GM21619 (cell line): ENCODE results near the gene CORO1A.
"Not testable (repeated sequence)": the region's sequence is repeated elsewhere in the genome, so short reads cannot be mapped to it uniquely, and the experiment has no call there.

Experiments
- ATAC-seq: cut with Tn5 transposase; IDR thresholded peaks from one replicate; pipeline ENCODE4 v1.9.1; 2021; ENCODE audit not compliant: unreplicated experiment

CORO1A gene

GRCh38 chr16:30199608-30200343 is 16.4 kb downstream of the CORO1A start:
- not testable (repeated sequence) for ATAC-seq

DNA sequence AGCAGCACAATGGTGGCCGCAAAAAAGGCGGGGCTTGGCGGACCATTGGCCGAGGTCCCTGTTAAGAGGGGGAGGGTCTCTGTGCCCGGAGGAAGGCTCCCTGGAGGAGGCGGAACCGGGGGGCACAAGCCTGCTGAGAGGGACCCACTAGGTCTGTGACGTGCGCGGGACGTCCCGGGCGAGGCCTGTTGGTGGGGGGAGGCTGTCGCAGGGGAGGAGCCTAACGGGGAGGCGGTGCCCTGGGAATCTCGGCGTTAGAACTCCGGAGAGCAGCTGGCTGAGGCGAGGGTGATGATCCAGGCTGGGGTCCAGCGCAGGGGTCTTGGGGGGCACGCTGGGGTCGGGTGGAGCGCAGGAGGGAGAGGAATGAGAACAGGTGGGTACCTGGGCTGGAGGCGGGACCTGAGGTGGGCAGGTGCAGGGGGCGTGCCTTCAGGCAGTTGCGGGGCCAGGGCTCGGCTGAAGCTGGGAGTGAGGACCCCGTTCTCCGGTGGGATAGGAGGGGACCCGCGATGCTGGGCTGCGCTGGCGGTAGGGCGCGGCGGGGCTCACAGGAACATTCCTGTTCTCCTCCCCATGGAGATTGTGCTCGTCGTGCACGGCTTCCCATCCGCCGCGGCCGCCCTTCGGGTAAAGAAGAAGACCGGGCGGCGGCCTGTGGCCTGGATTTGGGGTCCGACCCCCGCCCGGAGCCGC is 22.3 kb downstream of the CORO1A start:
- not testable (repeated sequence) for ATAC-seq

DNA sequence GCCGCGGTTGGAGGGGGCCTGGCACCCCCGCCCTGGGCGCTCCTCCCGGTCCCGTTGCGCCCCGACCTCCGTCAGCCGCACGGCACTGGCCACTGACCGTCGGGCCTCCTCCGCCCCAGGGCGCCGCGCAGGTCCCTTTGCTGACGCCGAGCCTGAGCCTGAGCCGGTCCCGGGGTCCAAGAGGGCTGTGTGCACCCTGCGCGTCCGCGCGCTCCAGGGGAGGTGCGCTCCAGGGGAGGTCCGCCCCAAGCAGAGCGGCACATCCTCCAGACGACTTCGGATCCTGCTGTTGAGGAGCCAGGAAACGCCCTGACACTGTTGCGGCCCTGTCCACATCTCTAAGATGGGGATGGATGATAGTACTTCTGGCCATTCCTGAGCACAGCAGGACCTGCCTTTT is 22.9 kb downstream of the CORO1A start:
- not testable (repeated sequence) for ATAC-seq

DNA sequence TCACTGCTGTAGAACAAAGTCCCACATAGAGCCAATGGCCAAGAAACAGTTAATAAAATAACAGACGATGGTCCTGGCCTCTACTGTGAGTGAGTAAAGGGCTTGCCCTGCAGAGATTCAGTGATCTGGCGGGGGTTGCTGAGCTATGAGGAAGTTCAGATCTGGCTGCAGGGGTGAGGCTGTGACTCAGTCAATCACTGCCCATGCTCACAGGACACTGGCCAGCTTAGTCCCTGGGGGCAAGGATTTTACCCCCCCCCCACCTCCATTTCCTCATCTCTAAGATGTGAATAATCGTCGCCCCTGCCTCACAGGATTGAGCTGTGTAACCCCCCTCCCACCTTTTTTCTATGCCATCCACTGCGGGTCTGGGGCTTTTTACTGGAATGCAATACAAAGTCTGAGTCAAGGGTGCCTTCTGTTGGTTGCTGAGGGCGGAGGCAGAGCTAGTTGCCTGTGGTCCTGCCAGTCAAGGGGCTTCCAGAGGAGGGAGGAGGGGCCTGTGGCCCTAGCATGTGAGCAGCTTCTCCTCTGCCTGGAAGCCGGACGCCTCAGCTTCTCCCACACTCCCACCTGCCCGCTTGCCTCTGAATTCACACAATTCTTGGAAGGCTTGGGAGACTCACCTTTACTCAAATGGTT is 23.8 kb downstream of the CORO1A start:
- ATAC-seq = not testable (repeated sequence)

- not testable (repeated sequence) for ATAC-seq
These were observed 25.6 kb downstream of the CORO1A start for GRCh38 chr16:30209032-30209431.

DNA sequence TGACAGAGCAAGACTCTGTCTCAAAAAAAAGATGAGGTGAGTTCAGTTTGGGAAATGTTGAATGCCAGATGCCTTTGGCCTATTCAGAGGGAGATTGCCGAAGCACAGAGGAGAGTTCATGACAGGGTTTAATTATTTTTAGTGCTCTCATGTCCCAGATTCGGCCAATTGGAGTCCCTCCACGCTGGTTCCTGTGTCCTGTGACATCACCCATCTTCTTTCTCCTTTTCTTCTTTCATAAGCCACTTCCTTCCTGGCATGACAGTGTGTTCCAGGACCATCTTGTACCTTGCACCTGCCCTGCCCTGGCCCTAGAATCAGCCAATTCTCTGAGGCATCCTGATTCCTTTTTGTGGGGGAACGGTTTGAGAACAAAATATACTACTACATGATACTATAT is 28.0 kb downstream of the CORO1A start:
- not testable (repeated sequence) for ATAC-seq

DNA sequence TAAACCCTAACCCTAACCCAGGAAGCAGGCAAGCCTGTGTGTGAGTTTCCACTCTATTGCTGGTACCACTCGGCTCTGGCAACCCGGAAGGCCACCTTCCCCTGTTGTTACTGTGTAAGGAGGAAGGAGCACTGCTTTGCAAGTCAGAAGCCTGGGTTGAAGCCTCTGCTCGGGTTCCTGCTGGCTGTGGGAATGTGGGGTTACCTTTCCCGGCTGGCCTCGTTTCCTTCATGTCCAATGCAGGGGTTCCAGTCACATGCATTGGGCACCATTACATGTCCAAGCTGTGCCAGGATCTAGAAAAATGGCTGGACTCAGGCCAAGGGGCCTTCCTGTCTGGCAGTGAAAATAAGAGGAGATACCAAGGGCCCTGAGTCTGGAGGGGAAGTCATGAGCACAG is 33.7 kb downstream of the CORO1A start:
- ATAC-seq = not testable (repeated sequence)
